ENCODE measurements around the gene BPIFB3.

DNA sequence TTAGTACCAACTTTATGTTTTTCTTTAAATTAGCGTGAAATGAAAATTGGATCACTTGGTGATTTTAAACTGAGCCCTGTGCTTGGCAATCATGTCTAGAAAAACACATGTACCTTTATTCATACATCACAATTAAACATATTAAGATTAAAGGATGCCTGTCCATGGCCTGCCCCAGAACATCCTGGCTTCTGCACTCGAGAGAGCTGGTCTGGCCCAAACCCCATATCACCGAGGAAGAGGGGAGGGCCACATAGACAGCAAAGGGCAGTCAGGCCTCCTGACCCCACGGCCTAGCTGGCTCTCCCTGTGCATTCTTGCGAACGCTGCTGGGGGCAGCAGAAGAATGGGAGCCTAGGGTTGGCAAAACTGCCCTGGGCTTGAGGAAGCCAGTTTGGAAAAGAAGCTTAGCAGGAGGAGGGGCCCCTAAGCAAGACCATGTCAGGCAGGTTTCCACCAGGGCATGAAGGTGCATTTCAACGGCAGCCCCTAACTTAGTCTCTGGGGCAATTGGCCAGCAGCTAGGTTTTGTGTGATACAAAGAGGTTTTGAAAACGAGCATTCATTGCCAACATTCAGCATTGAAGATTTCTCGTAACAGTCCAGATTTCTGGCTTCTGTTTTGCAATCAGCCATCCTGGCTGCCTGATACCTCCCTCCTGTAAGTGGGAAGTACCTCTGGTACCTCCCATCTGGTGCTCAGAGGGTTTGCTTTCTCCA is 8.6 kb downstream of the BPIFB3 start:
- TF ChIP-seq POLR2A (IDR thresholded peaks at IDR 0.05): no peak
- TF ChIP-seq, protein P1, sequence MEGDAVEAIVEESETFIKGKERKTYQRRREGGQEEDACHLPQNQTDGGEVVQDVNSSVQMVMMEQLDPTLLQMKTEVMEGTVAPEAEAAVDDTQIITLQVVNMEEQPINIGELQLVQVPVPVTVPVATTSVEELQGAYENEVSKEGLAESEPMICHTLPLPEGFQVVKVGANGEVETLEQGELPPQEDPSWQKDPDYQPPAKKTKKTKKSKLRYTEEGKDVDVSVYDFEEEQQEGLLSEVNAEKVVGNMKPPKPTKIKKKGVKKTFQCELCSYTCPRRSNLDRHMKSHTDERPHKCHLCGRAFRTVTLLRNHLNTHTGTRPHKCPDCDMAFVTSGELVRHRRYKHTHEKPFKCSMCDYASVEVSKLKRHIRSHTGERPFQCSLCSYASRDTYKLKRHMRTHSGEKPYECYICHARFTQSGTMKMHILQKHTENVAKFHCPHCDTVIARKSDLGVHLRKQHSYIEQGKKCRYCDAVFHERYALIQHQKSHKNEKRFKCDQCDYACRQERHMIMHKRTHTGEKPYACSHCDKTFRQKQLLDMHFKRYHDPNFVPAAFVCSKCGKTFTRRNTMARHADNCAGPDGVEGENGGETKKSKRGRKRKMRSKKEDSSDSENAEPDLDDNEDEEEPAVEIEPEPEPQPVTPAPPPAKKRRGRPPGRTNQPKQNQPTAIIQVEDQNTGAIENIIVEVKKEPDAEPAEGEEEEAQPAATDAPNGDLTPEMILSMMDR (IDR thresholded peaks at IDR 0.05 in 4 of 5, conservative IDR thresholded peaks at IDR 0.05 in 1 of 5): no peak

Measured in gastrocnemius medialis (tissue), 4 donors.